ENCODE measurements around the gene CDS2.
A peak's percentile ranks its signal among the peaks of the same experiment; 100 is the strongest.

GRCh38 chr20:5214826-5215225, 88.0 kb downstream of the CDS2 start:
- TF ChIP-seq CTCF (IDR thresholded peaks at IDR 0.05) (peak in 2 of 4 donors; percentile 5 to 17), POLR2A (IDR thresholded peaks at IDR 0.05) (no peak)
